HG03432 (cell line): Measurements from ENCODE around the gene PANK1.
"Not testable (repeated sequence)": the region's sequence is repeated elsewhere in the genome, so short reads cannot be mapped to it uniquely, and the experiment has no call there.

ENCODE experiments used
- ATAC-seq: cut with Tn5 transposase; IDR thresholded peaks from one replicate; pipeline ENCODE4 v1.9.1; 2021; ENCODE audit warnings: mild to moderate bottlenecking, moderate library complexity; ENCODE audit not compliant: unreplicated experiment

Gene PANK1

GRCh38 chr10:89622151-89622550 is 22.9 kb downstream of the PANK1 start:
- no peak for ATAC-seq

GRCh38 chr10:89621438-89621837 is 23.6 kb downstream of the PANK1 start:
- ATAC-seq, result no peak

GRCh38 chr10:89620296-89620695 is 24.7 kb downstream of the PANK1 start:
- ATAC-seq, result not testable (repeated sequence)

- no peak for ATAC-seq
These were observed 29.2 kb downstream of the PANK1 start for GRCh38 chr10:89615824-89616223.

GRCh38 chr10:89615112-89615511 is 29.9 kb downstream of the PANK1 start:
- no peak for ATAC-seq

- ATAC-seq, result no peak
These were observed 31.5 kb downstream of the PANK1 start for GRCh38 chr10:89613582-89613981.

GRCh38 chr10:89611282-89611681 is 33.8 kb downstream of the PANK1 start:
- no peak for ATAC-seq

GRCh38 chr10:89609833-89610346 is 35.2 kb downstream of the PANK1 start:
- ATAC-seq, result peak; percentile 96

GRCh38 chr10:89604200-89604599 is 40.8 kb downstream of the PANK1 start:
- no peak for ATAC-seq

GRCh38 chr10:89602919-89603318 is 42.1 kb downstream of the PANK1 start:
- no peak for ATAC-seq

GRCh38 chr10:89601728-89602361 is 43.2 kb downstream of the PANK1 start:
- no peak for ATAC-seq

- ATAC-seq, result no peak
These were observed 45.0 kb downstream of the PANK1 start for GRCh38 chr10:89600041-89600440.

- ATAC-seq, result no peak
These were observed 52.0 kb downstream of the PANK1 start for GRCh38 chr10:89593043-89593442.

- no peak for ATAC-seq
These were observed 52.5 kb downstream of the PANK1 start for GRCh38 chr10:89592539-89592938.

GRCh38 chr10:89591796-89592271 is 53.2 kb downstream of the PANK1 start:
- no peak for ATAC-seq

- ATAC-seq, result no peak
These were observed 53.8 kb downstream of the PANK1 start for GRCh38 chr10:89591111-89591795.

- ATAC-seq, result no peak
These were observed 54.7 kb downstream of the PANK1 start for GRCh38 chr10:89590326-89590725.

GRCh38 chr10:89589101-89589720 is 55.8 kb downstream of the PANK1 start:
- ATAC-seq, result no peak

- ATAC-seq, result no peak
These were observed 56.4 kb downstream of the PANK1 start for GRCh38 chr10:89588671-89589070.

- ATAC-seq, result no peak
These were observed 63.0 kb downstream of the PANK1 start for GRCh38 chr10:89582022-89582421.

- no peak for ATAC-seq
These were observed 64.8 kb downstream of the PANK1 start for GRCh38 chr10:89580243-89580642.

- ATAC-seq, result no peak
These were observed 68.3 kb downstream of the PANK1 start for GRCh38 chr10:89576696-89577095.
